Liver (tissue), 9 donors: ENCODE results near the gene HNMT. TPM values are rescaled to one million over a fixed set of nuclear protein-coding genes. Genes with fewer than 3 reads are reported as not detected.

Experiments used
- DNase-seq: peaks from one replicate; pipeline ENCODE4 v3.0.0-alpha.2; 2017; ENCODE audit warnings: low spot score
- H3K27ac ChIP-seq, 2 donors: one replicate each; pipeline ENCODE4 v1.7.0; 2013; ENCODE audit warnings: inconsistent platforms in 2 of 2, low read length in 2 of 2, control low read depth in 1 of 2, low read depth in 1 of 2, mild to moderate bottlenecking in 1 of 2
- H3K27me3 ChIP-seq, 4 donors: one replicate each; pipeline versions ENCODE4 v1.6.1 to v1.7.0; 2013; ENCODE audit warnings: low read length in 3 of 4, inconsistent platforms in 1 of 4, mild to moderate bottlenecking in 1 of 4, moderate library complexity in 1 of 4; ENCODE audit not compliant: control insufficient read depth in 4 of 4, insufficient read depth in 4 of 4
- H3K36me3 ChIP-seq, 4 donors: one replicate each; pipeline versions ENCODE4 v1.6.1 to v1.7.0; 2013; ENCODE audit warnings: low read length in 3 of 4, mild to moderate bottlenecking in 3 of 4, low read depth in 1 of 4, moderate library complexity in 1 of 4; ENCODE audit not compliant: control insufficient read depth in 4 of 4, insufficient read depth in 3 of 4
- H3K4me1 ChIP-seq, 4 donors: one replicate each; pipeline versions ENCODE4 v1.6.1 to v1.7.0; 2013; ENCODE audit warnings: low read length in 3 of 4, mild to moderate bottlenecking in 3 of 4, moderate library complexity in 1 of 4; ENCODE audit not compliant: control insufficient read depth in 4 of 4, insufficient read depth in 4 of 4
- H3K4me3 ChIP-seq, 3 donors: one replicate each; pipeline versions ENCODE4 v1.6.1 to v1.7.0; 2013; ENCODE audit warnings: low read length in 3 of 3, control low read depth in 1 of 3, low read depth in 1 of 3, mild to moderate bottlenecking in 1 of 3
- H3K9ac ChIP-seq, 2 donors: one replicate each; pipeline ENCODE4 v1.7.0; 2013; ENCODE audit warnings: low read length in 2 of 2, mild to moderate bottlenecking in 2 of 2, moderate library complexity in 2 of 2, control low read depth in 1 of 2, low read depth in 1 of 2
- H3K9me3 ChIP-seq, 4 donors: one replicate each; pipeline versions ENCODE4 v1.6.1 to v1.7.0; 2013; ENCODE audit warnings: low read length in 3 of 4; ENCODE audit not compliant: control insufficient read depth in 4 of 4
- EGR1 ChIP-seq, 2 donors: IDR thresholded peaks; 2 replicates each; pipeline ENCODE4 v1.6.1; 2016 to 2018; ENCODE audit warnings: antibody characterized with exemption in 2 of 2, low read depth in 2 of 2
- FOXA1 ChIP-seq: IDR thresholded peaks from 2 replicates; pipeline ENCODE4 v1.6.1; 2016; ENCODE audit warnings: antibody characterized with exemption
- FOXA2 ChIP-seq: IDR thresholded peaks from 2 replicates; pipeline ENCODE4 v1.6.1; 2016; ENCODE audit warnings: antibody characterized with exemption
- GABPA ChIP-seq, 2 donors: IDR thresholded peaks in 1 of 2; conservative IDR thresholded peaks in 1 of 2; 2 replicates each; pipeline ENCODE4 v1.6.1; 2016; ENCODE audit warnings: antibody characterized with exemption in 2 of 2, mild to moderate bottlenecking in 1 of 2, moderate library complexity in 1 of 2
- HNF4A ChIP-seq, 2 donors: conservative IDR thresholded peaks; 2 replicates each; pipeline ENCODE4 v1.6.1; 2016; ENCODE audit warnings: antibody characterized with exemption in 2 of 2, mild to moderate bottlenecking in 2 of 2
- HNF4G ChIP-seq: IDR thresholded peaks from 2 replicates; pipeline ENCODE4 v1.6.1; 2016; ENCODE audit warnings: antibody characterized with exemption
- JUND ChIP-seq, 2 donors: IDR thresholded peaks; 2 replicates each; pipeline ENCODE4 v1.6.1; 2016; ENCODE audit warnings: antibody characterized with exemption in 2 of 2
- NR2F2 ChIP-seq: IDR thresholded peaks from 2 replicates; pipeline ENCODE4 v1.6.1; 2016; ENCODE audit warnings: antibody characterized with exemption
- RAD21 ChIP-seq, 2 donors: IDR thresholded peaks; 2 replicates each; pipeline ENCODE4 v1.6.1; 2016; ENCODE audit warnings: antibody characterized with exemption in 2 of 2, mild to moderate bottlenecking in 2 of 2
- RXRA ChIP-seq, 2 donors: IDR thresholded peaks; 2 replicates each; pipeline ENCODE4 v1.6.1; 2017 to 2018; ENCODE audit warnings: antibody characterized with exemption in 2 of 2, mild to moderate bottlenecking in 1 of 2
- TAF1 ChIP-seq: conservative IDR thresholded peaks from 2 replicates; pipeline ENCODE4 v1.6.1; 2016; ENCODE audit warnings: antibody characterized with exemption, mild to moderate bottlenecking
- YY1 ChIP-seq: IDR thresholded peaks from 2 replicates; pipeline ENCODE4 v1.6.1; 2016; ENCODE audit warnings: antibody characterized with exemption, mild to moderate bottlenecking
- WGBS: extraction: QIAGEN DNeasy Blood & Tissue Kit; methylation state at CpG from one replicate; pipeline ENCODE4 v1.1.7; 2013; 5-methylcytosine and 5-hydroxymethylcytosine counted together
- polyA plus RNA-seq, 2 donors: library from polyadenylated mRNA; stranded (reverse) in 1 of 2; unstranded in 1 of 2; fragments of 200-250 nt in 1 of 2; fragments of >200 nt in 1 of 2; fragmentation: Nextera tagmentation in 1 of 2; extraction: Ambion mirVana in 1 of 2; gene quantifications; one replicate each; pipeline versions ENCODE4 v1.2.1 to v1.2.3, GENCODE V29; 2013 to 2015
- total RNA-seq, 2 donors: library from RNA; depleted of rRNA; stranded (reverse); fragments of >200 nt; gene quantifications; one replicate each; pipeline ENCODE4 v1.2.3, GENCODE V29; 2014
- TF ChIP-seq, protein P1 (sequence below): IDR thresholded peaks from 2 replicates; pipeline ENCODE4 v1.6.1; 2016; ENCODE audit warnings: antibody characterized with exemption, mild to moderate bottlenecking
- TF ChIP-seq, protein P2 (sequence below): IDR thresholded peaks from 2 replicates; pipeline ENCODE4 v1.6.1; 2016; ENCODE audit warnings: antibody characterized with exemption
- TF ChIP-seq, protein P3 (sequence below): fragments of 150-350 bp; IDR thresholded peaks from 2 replicates; pipeline ENCODE4 v1.5.1; 2017; ENCODE audit warnings: improper control_type of control experiment, low read depth, low read length; ENCODE audit not compliant: missing input control
- TF ChIP-seq, protein P4 (sequence below): IDR thresholded peaks from 2 replicates; pipeline ENCODE4 v1.6.1; 2016; ENCODE audit warnings: antibody characterized with exemption
- donor health status: healthy.
- donor health status: healthy.
- donor health status: healthy.
- donor health status: healthy.
- donor health status: healthy.

Gene HNMT
- total and polyA plus RNA-seq, 4 donors: 44.4 to 103 (median 78.5) TPM

DNA sequence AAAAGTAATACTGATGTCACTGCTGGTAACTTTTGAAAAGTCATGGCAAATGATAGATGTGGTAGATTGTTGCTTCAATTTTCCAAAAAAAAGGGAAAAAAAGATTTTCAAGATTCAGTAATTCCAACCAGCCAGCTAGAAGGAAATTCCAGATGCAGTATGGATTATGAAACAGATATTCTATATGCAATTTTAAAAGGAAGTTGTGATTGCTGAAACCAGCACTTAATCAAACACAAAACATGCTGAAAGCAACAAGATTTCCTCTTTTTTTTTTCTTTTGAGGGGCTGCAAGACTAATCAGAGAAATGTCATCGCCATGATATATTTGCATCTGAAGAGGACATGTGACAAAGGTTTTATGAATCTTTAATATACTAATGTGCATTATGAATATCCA lies 5.1 kb upstream of the HNMT start:
- H3K9me3 ChIP-seq: no peaks in the 10 kb centered on the region
- H3K27me3 ChIP-seq: no peaks in the 10 kb centered on the region
- H3K9ac ChIP-seq: no peak overlapping the region
- no peak overlapping the region for H3K4me3 ChIP-seq
- no peak for DNase-seq
- WGBS: 81% methylated on average over 1 of the region's 1 CpG
- H3K4me1 ChIP-seq: peaks cover 0 to 12% (median 2%) of the 10 kb centered on the region in 4 donors
- H3K36me3 ChIP-seq: no peaks in the 10 kb centered on the region
- no peak overlapping the region for H3K27ac ChIP-seq
- TF ChIP-seq, protein P1, sequence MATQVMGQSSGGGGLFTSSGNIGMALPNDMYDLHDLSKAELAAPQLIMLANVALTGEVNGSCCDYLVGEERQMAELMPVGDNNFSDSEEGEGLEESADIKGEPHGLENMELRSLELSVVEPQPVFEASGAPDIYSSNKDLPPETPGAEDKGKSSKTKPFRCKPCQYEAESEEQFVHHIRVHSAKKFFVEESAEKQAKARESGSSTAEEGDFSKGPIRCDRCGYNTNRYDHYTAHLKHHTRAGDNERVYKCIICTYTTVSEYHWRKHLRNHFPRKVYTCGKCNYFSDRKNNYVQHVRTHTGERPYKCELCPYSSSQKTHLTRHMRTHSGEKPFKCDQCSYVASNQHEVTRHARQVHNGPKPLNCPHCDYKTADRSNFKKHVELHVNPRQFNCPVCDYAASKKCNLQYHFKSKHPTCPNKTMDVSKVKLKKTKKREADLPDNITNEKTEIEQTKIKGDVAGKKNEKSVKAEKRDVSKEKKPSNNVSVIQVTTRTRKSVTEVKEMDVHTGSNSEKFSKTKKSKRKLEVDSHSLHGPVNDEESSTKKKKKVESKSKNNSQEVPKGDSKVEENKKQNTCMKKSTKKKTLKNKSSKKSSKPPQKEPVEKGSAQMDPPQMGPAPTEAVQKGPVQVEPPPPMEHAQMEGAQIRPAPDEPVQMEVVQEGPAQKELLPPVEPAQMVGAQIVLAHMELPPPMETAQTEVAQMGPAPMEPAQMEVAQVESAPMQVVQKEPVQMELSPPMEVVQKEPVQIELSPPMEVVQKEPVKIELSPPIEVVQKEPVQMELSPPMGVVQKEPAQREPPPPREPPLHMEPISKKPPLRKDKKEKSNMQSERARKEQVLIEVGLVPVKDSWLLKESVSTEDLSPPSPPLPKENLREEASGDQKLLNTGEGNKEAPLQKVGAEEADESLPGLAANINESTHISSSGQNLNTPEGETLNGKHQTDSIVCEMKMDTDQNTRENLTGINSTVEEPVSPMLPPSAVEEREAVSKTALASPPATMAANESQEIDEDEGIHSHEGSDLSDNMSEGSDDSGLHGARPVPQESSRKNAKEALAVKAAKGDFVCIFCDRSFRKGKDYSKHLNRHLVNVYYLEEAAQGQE: no peak
- TF ChIP-seq HNF4G (no peak), FOXA1 (no peak), HNF4A (conservative IDR thresholded peaks at IDR 0.05) (no peak), GABPA (IDR thresholded peaks at IDR 0.05 in 1 of 2, conservative IDR thresholded peaks at IDR 0.05 in 1 of 2) (no peak), JUND (IDR thresholded peaks at IDR 0.05) (no peak), YY1 (no peak), EGR1 (IDR thresholded peaks at IDR 0.05; ENCODE audit: low read depth in 2 of 2) (no peak), FOXA2 (no peak), NR2F2 (no peak)
- TF ChIP-seq, protein P2, sequence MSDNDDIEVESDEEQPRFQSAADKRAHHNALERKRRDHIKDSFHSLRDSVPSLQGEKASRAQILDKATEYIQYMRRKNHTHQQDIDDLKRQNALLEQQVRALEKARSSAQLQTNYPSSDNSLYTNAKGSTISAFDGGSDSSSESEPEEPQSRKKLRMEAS: no peak
- TF ChIP-seq, protein P3, sequence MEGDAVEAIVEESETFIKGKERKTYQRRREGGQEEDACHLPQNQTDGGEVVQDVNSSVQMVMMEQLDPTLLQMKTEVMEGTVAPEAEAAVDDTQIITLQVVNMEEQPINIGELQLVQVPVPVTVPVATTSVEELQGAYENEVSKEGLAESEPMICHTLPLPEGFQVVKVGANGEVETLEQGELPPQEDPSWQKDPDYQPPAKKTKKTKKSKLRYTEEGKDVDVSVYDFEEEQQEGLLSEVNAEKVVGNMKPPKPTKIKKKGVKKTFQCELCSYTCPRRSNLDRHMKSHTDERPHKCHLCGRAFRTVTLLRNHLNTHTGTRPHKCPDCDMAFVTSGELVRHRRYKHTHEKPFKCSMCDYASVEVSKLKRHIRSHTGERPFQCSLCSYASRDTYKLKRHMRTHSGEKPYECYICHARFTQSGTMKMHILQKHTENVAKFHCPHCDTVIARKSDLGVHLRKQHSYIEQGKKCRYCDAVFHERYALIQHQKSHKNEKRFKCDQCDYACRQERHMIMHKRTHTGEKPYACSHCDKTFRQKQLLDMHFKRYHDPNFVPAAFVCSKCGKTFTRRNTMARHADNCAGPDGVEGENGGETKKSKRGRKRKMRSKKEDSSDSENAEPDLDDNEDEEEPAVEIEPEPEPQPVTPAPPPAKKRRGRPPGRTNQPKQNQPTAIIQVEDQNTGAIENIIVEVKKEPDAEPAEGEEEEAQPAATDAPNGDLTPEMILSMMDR: no peak
- TF ChIP-seq, protein P4, sequence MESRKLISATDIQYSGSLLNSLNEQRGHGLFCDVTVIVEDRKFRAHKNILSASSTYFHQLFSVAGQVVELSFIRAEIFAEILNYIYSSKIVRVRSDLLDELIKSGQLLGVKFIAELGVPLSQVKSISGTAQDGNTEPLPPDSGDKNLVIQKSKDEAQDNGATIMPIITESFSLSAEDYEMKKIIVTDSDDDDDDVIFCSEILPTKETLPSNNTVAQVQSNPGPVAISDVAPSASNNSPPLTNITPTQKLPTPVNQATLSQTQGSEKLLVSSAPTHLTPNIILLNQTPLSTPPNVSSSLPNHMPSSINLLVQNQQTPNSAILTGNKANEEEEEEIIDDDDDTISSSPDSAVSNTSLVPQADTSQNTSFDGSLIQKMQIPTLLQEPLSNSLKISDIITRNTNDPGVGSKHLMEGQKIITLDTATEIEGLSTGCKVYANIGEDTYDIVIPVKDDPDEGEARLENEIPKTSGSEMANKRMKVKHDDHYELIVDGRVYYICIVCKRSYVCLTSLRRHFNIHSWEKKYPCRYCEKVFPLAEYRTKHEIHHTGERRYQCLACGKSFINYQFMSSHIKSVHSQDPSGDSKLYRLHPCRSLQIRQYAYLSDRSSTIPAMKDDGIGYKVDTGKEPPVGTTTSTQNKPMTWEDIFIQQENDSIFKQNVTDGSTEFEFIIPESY: no peak

DNA sequence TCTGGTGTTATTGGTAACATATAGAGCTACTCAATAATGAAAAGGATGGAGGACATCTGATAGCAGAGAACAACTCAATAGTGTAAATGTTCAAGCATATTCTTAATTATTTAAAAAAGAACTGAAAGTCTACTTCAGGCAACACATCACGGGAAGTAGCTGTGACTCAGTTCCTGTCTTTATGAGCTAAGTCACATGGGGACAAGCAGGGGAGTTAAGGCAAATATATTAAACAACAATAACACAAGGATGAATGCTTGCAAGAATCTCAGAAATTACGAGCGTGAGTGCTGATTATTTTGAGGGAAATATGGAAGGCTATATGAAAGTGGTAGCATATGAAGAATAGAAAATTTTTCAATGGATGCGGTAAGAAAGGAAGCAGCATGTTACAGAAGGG lies 4.0 kb upstream of the HNMT start:
- WGBS: 84% methylated on average over 4 of the region's 4 CpGs
- no peaks in the 10 kb centered on the region for H3K27me3 ChIP-seq
- no peaks in the 10 kb centered on the region for H3K9me3 ChIP-seq
- no peak overlapping the region for H3K27ac ChIP-seq
- H3K36me3 ChIP-seq: no peaks in the 10 kb centered on the region
- H3K9ac ChIP-seq: no peak overlapping the region
- no peak overlapping the region for H3K4me3 ChIP-seq
- TF ChIP-seq RXRA (IDR thresholded peaks at IDR 0.05) (no peak), TAF1 (no peak), HNF4G (no peak), EGR1 (IDR thresholded peaks at IDR 0.05; ENCODE audit: low read depth in 2 of 2) (no peak), HNF4A (conservative IDR thresholded peaks at IDR 0.05) (no peak), RAD21 (IDR thresholded peaks at IDR 0.05) (no peak)
- TF ChIP-seq, protein P2: no peak
- TF ChIP-seq, protein P1: no peak
- peaks cover 0 to 12% (median 2%) of the 10 kb centered on the region in 4 donors for H3K4me1 ChIP-seq
- no peak for DNase-seq
